ENCODE data around the gene JADE3.

DNA sequence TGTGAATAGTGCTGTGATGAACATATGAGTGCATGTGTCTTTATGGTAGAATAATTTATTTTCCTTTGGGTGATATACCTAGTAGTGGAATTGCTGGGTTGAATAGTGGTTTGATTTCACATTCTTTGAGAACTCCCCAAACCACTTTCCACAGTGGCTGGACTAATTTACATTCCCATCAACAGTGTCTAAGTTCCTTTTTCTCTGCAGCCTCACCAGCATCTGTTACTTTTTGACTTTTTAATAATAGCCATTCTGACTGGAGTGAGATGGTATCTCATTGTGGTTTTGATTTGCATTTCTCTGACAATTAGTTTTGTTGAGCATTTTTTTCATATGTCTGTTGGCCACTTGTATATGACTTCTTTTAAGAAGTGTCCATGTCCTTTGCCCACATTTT is 29.1 kb downstream of the JADE3 start:
- TF ChIP-seq, protein P1, sequence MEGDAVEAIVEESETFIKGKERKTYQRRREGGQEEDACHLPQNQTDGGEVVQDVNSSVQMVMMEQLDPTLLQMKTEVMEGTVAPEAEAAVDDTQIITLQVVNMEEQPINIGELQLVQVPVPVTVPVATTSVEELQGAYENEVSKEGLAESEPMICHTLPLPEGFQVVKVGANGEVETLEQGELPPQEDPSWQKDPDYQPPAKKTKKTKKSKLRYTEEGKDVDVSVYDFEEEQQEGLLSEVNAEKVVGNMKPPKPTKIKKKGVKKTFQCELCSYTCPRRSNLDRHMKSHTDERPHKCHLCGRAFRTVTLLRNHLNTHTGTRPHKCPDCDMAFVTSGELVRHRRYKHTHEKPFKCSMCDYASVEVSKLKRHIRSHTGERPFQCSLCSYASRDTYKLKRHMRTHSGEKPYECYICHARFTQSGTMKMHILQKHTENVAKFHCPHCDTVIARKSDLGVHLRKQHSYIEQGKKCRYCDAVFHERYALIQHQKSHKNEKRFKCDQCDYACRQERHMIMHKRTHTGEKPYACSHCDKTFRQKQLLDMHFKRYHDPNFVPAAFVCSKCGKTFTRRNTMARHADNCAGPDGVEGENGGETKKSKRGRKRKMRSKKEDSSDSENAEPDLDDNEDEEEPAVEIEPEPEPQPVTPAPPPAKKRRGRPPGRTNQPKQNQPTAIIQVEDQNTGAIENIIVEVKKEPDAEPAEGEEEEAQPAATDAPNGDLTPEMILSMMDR (IDR thresholded peaks at IDR 0.05 in 4 of 5, conservative IDR thresholded peaks at IDR 0.05 in 1 of 5) = no peak
- TF ChIP-seq POLR2A (IDR thresholded peaks at IDR 0.05) = no peak
